ENCODE results near the gene PRDM2.

GRCh38 chr1:13790290-13791030, 90.5 kb downstream of the PRDM2 start:
- TF ChIP-seq SUZ12 (IDR thresholded peaks at IDR 0.05) (no peak), HDGF (IDR thresholded peaks at IDR 0.05; ENCODE audit: borderline replicate concordance) (no peak), TARDBP (IDR thresholded peaks at IDR 0.05) (no peak), ELF4 (IDR thresholded peaks at IDR 0.05) (no peak), SP1 (IDR thresholded peaks at IDR 0.05) (no peak), FOXK2 (IDR thresholded peaks at IDR 0.05) (no peak), LEF1 (IDR thresholded peaks at IDR 0.05; ENCODE audit: borderline replicate concordance) (no peak), FOXM1 (IDR thresholded peaks at IDR 0.05; ENCODE audit: borderline replicate concordance) (no peak), FOXA1 (IDR thresholded peaks at IDR 0.05) (no peak), BHLHE40 (IDR thresholded peaks at IDR 0.05; ENCODE audit: borderline replicate concordance) (no peak), CTBP1 (IDR thresholded peaks at IDR 0.05; ENCODE audit: borderline replicate concordance) (no peak), ZNF384 (IDR thresholded peaks at IDR 0.05) (no peak), NFRKB (IDR thresholded peaks at IDR 0.05) (no peak), PKNOX1 (IDR thresholded peaks at IDR 0.05) (no peak)
